ENCODE results near the gene SDF4. TPM values are rescaled to one million over a fixed set of nuclear protein-coding genes. Genes with fewer than 3 reads are reported as not detected.

Gene SDF4
- total RNA-seq, 1 donor from 2014 or later, result 139 TPM

DNA sequence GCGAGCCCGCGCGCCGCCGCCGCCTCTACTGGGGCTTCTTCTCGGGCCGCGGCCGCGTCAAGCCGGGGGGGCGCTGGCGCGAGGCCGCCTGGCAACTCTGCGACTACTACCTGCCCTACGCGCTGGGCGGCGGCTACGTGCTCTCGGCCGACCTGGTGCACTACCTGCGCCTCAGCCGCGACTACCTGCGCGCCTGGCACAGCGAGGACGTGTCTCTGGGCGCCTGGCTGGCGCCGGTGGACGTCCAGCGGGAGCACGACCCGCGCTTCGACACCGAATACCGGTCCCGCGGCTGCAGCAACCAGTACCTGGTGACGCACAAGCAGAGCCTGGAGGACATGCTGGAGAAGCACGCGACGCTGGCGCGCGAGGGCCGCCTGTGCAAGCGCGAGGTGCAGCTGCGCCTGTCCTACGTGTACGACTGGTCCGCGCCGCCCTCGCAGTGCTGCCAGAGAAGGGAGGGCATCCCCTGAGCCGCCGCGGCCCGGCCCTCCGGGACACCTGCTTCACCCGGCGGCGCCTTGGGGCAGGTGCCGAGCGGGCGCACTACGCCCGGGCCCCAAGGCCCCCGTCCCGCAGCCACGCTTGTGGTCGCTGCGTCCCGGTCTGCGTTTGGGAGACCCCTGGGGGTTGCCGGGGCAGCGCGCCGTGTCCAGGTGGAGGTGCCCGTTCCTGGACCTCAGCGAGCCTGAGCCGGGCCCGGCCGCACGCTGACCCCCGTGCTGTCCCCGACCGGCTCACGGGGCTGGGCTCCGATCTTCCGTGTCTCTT lies 1.2 kb upstream of the SDF4 start:
- intact Hi-C loops (cut with DNase I), result loop anchor here (2.0 to 5.0 kb wide), 2 partner anchors 76 to 116 kb away; partner anchors contain the start of gene C1orf159
- no peak for DNase-seq (ENCODE audit: low spot score)

DNA sequence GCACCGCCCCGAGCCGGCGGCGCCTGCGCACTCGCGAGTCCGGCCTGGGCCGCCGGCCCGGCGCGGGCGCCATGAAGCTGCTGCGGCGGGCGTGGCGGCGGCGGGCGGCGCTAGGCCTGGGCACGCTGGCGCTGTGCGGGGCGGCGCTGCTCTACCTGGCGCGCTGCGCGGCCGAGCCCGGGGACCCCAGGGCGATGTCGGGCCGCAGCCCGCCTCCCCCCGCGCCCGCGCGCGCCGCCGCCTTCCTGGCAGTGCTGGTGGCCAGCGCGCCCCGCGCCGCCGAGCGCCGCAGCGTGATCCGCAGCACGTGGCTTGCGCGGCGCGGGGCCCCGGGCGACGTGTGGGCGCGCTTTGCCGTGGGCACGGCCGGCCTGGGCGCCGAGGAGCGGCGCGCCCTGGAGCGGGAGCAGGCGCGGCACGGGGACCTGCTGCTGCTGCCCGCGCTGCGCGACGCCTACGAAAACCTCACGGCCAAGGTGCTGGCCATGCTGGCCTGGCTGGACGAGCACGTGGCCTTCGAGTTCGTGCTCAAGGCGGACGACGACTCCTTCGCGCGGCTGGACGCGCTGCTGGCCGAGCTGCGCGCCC lies 501 bp upstream of the SDF4 start, which contains the start of gene B3GALT6:
TSS of gene B3GALT6 (plus strand) at position 30 of the 588 bp plus-strand sequence. CDS start at position 72, 42 bp downstream.
- DNase-seq (ENCODE audit: low spot score), result no peak
- intact Hi-C loops (cut with DNase I), result loop anchor here (2.0 to 5.0 kb wide), 2 partner anchors 75 to 116 kb away; partner anchors contain the start of gene C1orf159

- intact Hi-C loops (cut with DNase I), result loop anchor here (1.0 to 5.0 kb wide), 2 partner anchors 42 to 74 kb away; partner anchors contain the start of gene UBE2J2
These were observed 973 bp downstream of the SDF4 start for GRCh38 chr1:1230656-1231399.

GRCh38 chr1:1229770-1230169 lies 2.0 kb downstream of the SDF4 start:
- no peak for DNase-seq (ENCODE audit: low spot score)
- intact Hi-C loops (cut with DNase I), result loop anchor here (5.0 kb wide), 1 partner anchor 72 kb away; no protein-coding TSS in a partner anchor

More at GRCh38 chr1:1230656-1231399, 973 bp downstream of the SDF4 start:
- DNase-seq (ENCODE audit: low spot score), result no peak

GRCh38 chr1:1228596-1229321 lies 3.0 kb downstream of the SDF4 start:
- intact Hi-C loops (cut with DNase I), result no loop called here
- no peak for DNase-seq (ENCODE audit: low spot score)

DNA sequence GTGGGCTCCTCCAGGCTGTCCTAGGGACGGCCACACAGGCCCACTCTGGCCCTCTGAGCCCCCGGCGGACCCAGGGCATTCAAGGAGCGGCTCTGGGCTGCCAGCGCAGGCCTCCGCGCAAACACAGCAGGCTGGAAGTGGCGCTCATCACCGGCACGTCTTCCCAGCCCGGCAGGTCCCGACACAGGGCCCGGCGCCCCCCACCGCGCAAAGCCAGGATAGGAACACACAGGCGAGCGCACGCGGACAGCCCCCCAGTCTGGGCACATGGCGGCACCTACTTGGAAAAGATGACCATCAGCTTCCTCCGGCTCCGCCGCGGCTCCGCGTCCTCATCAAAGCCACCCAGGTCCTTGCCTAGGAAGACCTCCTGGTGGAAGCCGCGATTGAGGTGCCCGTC lies 3.6 kb downstream of the SDF4 start:
- no peak for DNase-seq (ENCODE audit: low spot score)
- intact Hi-C loops (cut with DNase I), result no loop called here

DNA sequence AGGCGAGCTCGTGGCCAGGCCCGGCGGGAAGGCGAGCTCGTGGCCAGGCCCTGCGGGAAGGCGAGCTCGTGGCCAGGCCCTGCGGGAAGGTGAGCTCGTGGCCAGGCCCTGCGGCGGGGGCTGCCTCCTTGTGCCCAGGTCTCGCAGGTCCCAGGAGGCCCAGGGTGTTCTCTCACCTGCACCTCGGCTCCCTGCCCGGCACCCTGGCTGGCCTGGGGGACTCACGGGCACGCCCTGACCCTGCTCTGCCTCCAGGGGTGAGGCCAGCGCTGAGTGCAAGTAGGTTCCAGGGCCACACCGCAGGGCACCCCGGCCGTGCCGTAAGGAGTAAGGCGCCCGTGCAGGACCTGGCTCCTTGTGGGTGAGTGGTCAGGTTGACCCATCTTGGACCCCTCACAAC lies 4.4 kb downstream of the SDF4 start:
- DNase-seq (ENCODE audit: low spot score), result no peak
- intact Hi-C loops (cut with DNase I), result no loop called here

- DNase-seq (ENCODE audit: low spot score), result no peak
- intact Hi-C loops (cut with DNase I), result no loop called here
These were observed 5.0 kb downstream of the SDF4 start for GRCh38 chr1:1226566-1227362.

DNA sequence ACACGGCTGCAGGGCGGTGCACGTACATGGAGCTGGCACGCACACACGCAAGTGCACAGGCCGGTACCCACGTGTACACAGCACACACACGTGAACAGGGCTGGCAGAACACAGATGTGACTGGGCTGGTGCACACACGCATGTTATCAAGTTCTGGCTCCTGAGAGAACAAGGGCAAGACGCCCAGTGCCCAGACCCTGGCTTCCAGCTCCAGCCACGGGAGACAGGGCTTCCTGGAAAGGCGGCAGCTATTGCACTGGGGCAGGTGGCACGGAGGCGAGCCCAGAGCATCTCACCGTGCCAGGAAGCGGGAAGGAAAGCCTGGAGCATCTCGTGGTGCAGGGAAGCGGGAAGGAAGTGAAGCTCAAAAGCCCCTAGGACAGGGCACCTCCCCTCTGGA lies 5.9 kb downstream of the SDF4 start:
- intact Hi-C loops (cut with DNase I), result no loop called here
- no peak for DNase-seq (ENCODE audit: low spot score)

DNA sequence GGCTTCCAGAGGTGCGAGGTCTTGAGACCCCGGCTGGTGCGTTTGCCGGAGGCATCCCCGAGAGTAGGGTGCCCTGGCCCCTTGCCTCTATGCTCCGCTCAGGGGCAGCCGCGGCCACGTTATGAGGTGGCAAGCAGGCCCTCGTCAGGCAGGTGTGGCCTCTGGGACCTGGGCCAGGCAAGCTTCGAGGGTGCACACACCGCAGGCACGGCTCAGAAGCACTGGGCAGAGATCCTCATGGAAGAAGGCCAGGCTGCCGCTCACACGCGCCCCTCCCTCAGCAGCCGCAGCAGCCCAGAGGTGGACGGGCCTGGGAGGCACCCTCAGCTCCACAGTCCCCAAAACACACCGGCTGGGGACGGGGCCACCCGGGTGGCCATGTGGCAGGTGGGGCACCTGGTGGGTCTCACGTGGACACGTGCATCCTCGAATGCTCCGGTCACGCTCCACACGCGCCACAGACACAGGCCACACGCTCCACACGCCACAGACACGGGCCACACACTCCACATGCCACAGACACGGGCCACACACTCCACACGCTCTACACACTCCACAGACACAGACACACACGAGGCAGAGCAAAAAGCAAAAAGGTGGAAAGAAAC lies 6.5 kb downstream of the SDF4 start:
- intact Hi-C loops (cut with DNase I), result no loop called here
- no peak for DNase-seq (ENCODE audit: low spot score)

GRCh38 chr1:1223891-1224290 lies 7.9 kb downstream of the SDF4 start:
- intact Hi-C loops (cut with DNase I), result no loop called here
- DNase-seq (ENCODE audit: low spot score), result no peak

DNA sequence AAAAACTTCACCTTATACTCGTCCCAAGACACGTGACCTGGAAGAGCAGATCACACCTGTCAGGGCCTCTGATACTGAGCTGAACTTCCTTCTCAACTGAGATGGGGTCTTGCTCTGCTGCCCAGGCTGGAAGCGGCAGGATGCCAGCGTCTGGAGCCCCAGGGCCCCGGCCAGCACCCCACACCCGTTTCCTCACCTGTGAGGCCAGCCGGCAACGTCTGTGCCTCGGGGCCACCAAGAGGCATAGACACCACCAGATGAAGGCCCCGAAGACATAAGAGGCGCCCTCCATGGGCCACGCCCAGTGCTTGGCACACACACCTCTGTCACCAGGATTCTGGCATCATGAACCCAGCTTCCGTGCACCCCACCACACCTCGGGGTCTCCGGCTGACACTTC lies 8.5 kb downstream of the SDF4 start:
- no peak for DNase-seq (ENCODE audit: low spot score)
- intact Hi-C loops (cut with DNase I), result no loop called here

- intact Hi-C loops (cut with DNase I), result no loop called here
- DNase-seq (ENCODE audit: low spot score), result no peak
These were observed 9.1 kb downstream of the SDF4 start for GRCh38 chr1:1222575-1223225.

- intact Hi-C loops (cut with DNase I), result no loop called here
- no peak for DNase-seq (ENCODE audit: low spot score)
These were observed 9.8 kb downstream of the SDF4 start for GRCh38 chr1:1221887-1222574.

DNA sequence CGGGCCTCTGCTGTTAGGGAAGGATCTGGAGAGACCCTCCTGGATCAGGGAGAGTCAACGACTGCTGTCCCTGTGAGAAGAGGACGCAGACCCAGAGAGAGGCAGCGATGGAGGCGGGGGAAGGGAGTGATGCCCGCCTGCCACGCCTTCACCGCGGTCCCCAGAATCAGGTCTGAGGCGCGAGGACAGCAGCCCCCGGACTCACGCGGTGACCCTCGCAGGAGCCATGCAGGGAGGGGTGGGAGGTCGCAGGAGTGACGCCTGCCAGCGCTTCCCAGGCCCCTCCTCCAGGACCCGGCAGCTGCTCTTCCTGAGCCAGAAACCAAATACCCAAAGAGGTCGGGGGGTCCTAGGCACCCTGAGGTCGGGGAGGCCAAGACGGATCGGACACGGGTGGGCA lies 11.6 kb downstream of the SDF4 start:
- DNase-seq (ENCODE audit: low spot score), result no peak
- intact Hi-C loops (cut with DNase I), result no loop called here

DNA sequence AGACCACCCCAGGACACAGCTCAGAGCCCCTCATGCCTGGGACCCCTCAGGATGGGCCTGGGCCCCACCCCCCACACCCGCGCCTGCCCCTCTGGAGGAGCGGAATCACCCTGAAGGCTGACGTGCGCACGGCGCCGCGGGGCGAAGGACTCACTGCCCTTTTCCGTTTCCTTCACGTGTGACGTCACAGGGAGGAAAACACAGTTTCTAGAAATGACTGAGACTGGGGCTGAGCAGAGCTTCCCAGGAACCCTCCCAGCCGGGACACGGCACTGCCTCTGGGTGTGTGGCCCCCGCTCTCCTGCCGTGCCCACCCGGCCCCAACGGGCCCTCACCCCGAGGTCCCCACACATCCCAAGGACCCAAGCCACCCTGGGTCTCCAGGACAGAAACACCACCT lies 12.5 kb downstream of the SDF4 start:
- DNase-seq (ENCODE audit: low spot score), result no peak
- intact Hi-C loops (cut with DNase I), result no loop called here

DNA sequence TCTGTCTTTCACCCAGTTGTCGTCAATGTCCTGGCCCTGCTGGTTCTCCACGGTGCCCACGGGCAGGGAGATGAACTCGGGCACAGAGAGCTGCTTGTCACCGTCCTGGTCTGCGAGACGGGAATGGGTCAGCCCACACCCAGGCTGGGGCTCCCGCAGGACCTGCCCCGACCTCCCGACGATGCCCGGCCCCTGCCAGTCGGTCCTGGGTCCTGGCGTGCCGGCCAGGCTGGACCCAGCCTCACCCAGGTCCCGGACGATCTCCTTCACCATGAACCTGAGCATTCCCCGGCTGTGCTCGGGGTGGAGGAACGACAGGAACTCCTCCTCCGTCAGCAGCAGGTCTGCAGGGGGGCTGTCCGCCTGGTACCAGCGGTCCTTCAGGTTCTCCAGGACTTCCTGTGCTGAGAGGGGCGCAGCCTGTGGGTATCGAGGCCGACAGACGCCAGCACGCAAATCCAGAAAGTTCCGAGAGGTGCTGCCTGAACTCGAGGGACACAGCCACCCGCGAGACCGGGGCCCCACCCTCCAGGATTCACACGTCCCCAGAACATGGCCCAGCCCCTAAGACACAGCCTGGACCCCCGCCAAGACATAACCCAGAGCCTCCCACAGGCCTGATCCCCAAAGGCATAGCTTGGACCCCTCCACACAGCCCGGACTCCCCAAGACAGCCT lies 13.1 kb downstream of the SDF4 start:
- intact Hi-C loops (cut with DNase I), result no loop called here
- no peak for DNase-seq (ENCODE audit: low spot score)

Measured in cardiac septum (tissue), 1 donor.